GM12864 (cell line): ENCODE measurements around the gene NKX1-1.
"Not testable (repeated sequence)": the region's sequence is repeated elsewhere in the genome, so short reads cannot be mapped to it uniquely, and the experiment has no call there.

Source experiments
- DNase-seq: peaks from one replicate; pipeline ENCODE4 v3.0.0-alpha.2; 2011; ENCODE audit warnings: low read depth
- H3K4me3 ChIP-seq: 2 replicates; pipeline ENCODE4 v1.5.1; 2011; ENCODE audit warnings: mild to moderate bottlenecking, low read depth, low read length, control low read depth
- CTCF ChIP-seq: IDR thresholded peaks from 2 replicates; pipeline ENCODE4 v1.5.1; 2011; ENCODE audit warnings: low read depth, mild to moderate bottlenecking, moderate library complexity, low read length, control low read depth, inconsistent platforms; ENCODE audit errors: missing control alignments

The NKX1-1 gene

GRCh38 chr4:1399508-1400190, 6.6 kb downstream of the NKX1-1 start:
- no peak for DNase-seq
- no peak for TF ChIP-seq CTCF
- no peak overlapping the region for H3K4me3 ChIP-seq

- H3K4me3 ChIP-seq: no peak overlapping the region
- DNase-seq: no peak
- no peak for TF ChIP-seq CTCF
These were observed 7.3 kb downstream of the NKX1-1 start for GRCh38 chr4:1398681-1399507.

GRCh38 chr4:1396806-1397455, 9.3 kb downstream of the NKX1-1 start:
- DNase-seq: no peak
- no peak for TF ChIP-seq CTCF

GRCh38 chr4:1395941-1396805, 10.1 kb downstream of the NKX1-1 start:
- TF ChIP-seq CTCF: no peak
- DNase-seq: no peak
- no peak overlapping the region for H3K4me3 ChIP-seq

More at GRCh38 chr4:1396806-1397455, 9.3 kb downstream of the NKX1-1 start:
- no peak overlapping the region for H3K4me3 ChIP-seq

- not testable (repeated sequence) for DNase-seq, H3K4me3 ChIP-seq
These were observed 10.8 kb downstream of the NKX1-1 start for GRCh38 chr4:1395389-1395820.

GRCh38 chr4:1394554-1395388, 11.5 kb downstream of the NKX1-1 start:
- H3K4me3 ChIP-seq, DNase-seq: not testable (repeated sequence)

- H3K4me3 ChIP-seq: no peak overlapping the region
- TF ChIP-seq CTCF: no peak
- DNase-seq: no peak
These were observed 12.4 kb downstream of the NKX1-1 start for GRCh38 chr4:1393866-1394265.

- H3K4me3 ChIP-seq, DNase-seq: not testable (repeated sequence)
These were observed 12.9 kb downstream of the NKX1-1 start for GRCh38 chr4:1393363-1393762.
